NCI-H345 (cell line): Measurements from ENCODE around the gene SRD5A3.

Source experiments
- DNase-seq: peaks from one replicate; lab custom pipeline; 2025; lab: John Stamatoyannopoulos, UW

Gene SRD5A3

GRCh38 chr4:55345980-55346850 lies at the start of gene SRD5A3:
SRD5A3 (plus strand) TSS chr4:55346242; CDS start chr4:55346337, 95 bp downstream.
- DNase-seq = peak; percentile 62

- no peak for DNase-seq
These were observed 48.7 kb upstream of the SRD5A3 start for GRCh38 chr4:55297346-55297745.

GRCh38 chr4:55303760-55304165 lies 42.3 kb upstream of the SRD5A3 start:
- DNase-seq = no peak

- DNase-seq = no peak
These were observed 41.7 kb upstream of the SRD5A3 start for GRCh38 chr4:55304303-55304702.

GRCh38 chr4:55308071-55308470 lies 38.0 kb upstream of the SRD5A3 start:
- no peak for DNase-seq

- no peak for DNase-seq
These were observed 34.1 kb upstream of the SRD5A3 start for GRCh38 chr4:55311792-55312488.

GRCh38 chr4:55312489-55313101 lies 33.4 kb upstream of the SRD5A3 start:
- DNase-seq = no peak

- no peak for DNase-seq
These were observed 31.8 kb upstream of the SRD5A3 start for GRCh38 chr4:55314141-55314820.

- no peak for DNase-seq
These were observed 27.6 kb upstream of the SRD5A3 start for GRCh38 chr4:55318175-55319129.

GRCh38 chr4:55321707-55322264 lies 24.3 kb upstream of the SRD5A3 start:
- peak; percentile 57 for DNase-seq

- no peak for DNase-seq
These were observed 22.7 kb upstream of the SRD5A3 start for GRCh38 chr4:55323375-55323774.

- DNase-seq = no peak
These were observed 19.4 kb upstream of the SRD5A3 start for GRCh38 chr4:55326629-55327028.

GRCh38 chr4:55329012-55329411 lies 17.0 kb upstream of the SRD5A3 start:
- no peak for DNase-seq

GRCh38 chr4:55330241-55330640 lies 15.8 kb upstream of the SRD5A3 start:
- no peak for DNase-seq

GRCh38 chr4:55336138-55337034 lies 9.7 kb upstream of the SRD5A3 start:
- no peak for DNase-seq

- no peak for DNase-seq
These were observed 8.1 kb upstream of the SRD5A3 start for GRCh38 chr4:55337944-55338343.

- DNase-seq = no peak
These were observed 7.6 kb upstream of the SRD5A3 start for GRCh38 chr4:55338486-55338885.

GRCh38 chr4:55340266-55340665 lies 5.8 kb upstream of the SRD5A3 start:
- no peak for DNase-seq

GRCh38 chr4:55343887-55344286 lies 2.2 kb upstream of the SRD5A3 start:
- no peak for DNase-seq

GRCh38 chr4:55345054-55345453 lies 988 bp upstream of the SRD5A3 start:
- no peak for DNase-seq
